ENCODE measurements around the gene ADCY5.

ADCY5 gene

GRCh38 chr3:123424999-123425712 is 23.7 kb downstream of the ADCY5 start:
- no peak for DNase-seq

GRCh38 chr3:123424321-123424998 is 24.4 kb downstream of the ADCY5 start:
- no peak for DNase-seq

GRCh38 chr3:123423806-123424205 is 25.1 kb downstream of the ADCY5 start:
- no peak for DNase-seq

DNA sequence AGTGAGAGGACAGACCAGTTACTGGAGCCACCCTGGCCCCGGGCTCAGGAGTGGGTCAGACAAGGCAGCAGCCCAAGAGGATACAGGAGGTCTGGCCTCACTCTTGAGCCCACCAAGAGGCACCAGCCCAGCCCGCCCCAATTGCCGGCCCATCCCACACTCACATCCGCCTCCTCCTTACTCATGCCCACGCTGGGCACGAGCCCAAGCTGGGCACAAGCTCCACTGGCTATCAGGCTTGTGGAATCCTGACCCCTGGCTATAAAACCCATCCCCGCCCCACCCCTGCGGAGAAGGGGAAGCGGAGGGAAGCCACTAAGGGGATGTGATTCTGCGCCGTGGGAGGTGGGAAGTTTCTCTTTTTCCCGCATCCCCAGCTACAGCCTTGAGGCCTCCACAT is 25.9 kb downstream of the ADCY5 start:
- no peak for DNase-seq

- no peak for DNase-seq
Observed at GRCh38 chr3:123422457-123422856, 26.4 kb downstream of the ADCY5 start.

DNA sequence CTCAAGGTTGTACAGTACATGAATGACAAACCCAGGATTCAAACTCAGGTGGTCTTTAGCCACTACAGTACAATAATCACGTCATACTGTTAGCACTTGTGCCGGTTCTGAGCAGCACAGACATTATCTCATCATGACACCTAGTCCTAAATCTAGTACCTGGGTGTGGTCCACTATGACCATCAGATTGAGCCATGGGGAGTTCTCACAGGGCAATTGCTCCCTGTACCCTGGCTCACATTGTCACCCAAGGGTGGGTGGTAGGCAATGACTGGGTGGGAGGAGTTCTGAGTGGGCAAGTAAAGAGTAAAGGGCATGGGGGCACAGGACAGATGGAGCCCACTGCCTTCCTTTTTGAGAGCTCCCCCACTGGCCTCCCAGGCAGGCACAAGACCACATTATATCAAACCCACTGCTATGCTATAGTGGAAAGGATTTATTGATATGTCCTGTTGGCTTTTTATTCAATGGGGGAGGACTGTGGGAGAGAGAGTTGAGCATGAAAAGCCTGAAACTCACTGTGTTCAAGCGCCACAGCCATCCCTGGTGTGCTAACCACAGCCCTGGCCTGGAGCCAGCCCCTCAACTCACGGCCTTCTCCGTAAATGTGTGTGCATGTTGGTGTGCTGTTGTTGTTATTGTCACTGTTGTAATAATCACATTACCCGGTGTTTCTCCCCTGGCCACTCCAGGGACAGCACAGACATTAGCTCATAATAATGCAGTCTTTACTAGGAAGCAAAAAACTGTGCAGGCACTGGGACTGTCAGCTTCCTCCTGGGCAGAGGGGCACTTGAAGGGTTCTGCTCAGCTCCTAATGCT is 27.3 kb downstream of the ADCY5 start:
- DNase-seq, result no peak

GRCh38 chr3:123420416-123420968 is 28.4 kb downstream of the ADCY5 start:
- no peak for DNase-seq

- no peak for DNase-seq
Observed at GRCh38 chr3:123419850-123420297, 29.0 kb downstream of the ADCY5 start.

DNA sequence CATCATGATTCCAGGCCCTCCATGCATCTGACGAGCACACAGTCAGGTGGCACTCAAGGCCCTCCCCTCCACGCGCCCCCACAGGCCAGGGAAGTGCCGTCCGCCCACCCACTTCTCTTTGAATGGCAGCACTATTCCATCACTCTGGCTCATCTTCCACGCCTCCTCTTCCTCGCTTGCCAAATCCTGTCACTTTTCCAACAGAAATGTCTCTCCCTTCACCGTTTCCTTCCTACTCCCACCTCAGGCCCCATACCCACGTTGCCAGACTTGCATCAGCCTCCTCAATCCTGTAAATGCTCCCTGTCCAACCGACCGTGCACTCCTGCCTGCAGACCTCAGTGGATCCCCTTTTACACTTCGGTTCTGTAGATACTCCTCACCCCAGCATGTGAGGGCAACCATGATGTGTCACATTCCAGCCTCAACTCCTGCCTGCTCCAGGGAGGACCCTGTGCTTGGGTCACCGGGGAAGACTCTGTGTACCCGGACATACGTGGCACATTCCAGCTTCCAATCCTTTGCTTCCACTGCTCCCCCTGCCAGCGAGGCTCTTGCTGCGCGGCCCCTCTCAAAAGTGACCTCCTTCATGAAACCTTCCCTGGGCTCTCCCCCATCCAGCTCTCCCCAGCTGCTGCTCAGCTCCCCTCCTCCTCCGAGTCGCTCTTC is 29.6 kb downstream of the ADCY5 start:
- no peak for DNase-seq

- DNase-seq, result no peak
Observed at GRCh38 chr3:123416647-123417046, 32.2 kb downstream of the ADCY5 start.

DNA sequence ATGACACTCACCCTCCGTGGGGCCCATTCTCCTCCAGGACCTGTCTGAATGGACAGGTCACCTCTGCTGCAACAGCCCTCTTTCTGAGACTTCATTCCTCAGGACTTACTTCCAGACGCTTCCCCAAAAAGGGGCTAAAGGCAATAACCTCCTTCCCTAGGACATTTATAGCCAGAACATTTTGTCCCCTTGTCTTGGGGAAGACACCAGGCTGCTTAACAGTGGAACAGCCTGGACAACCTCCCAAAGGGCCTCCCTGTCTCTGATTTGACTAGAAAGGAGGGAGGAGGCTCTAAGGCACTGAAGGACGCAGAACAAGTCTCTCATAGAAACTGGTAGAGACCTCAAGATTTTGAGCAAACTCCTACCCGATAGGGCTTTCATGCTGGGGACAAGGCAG is 32.7 kb downstream of the ADCY5 start:
- DNase-seq, result no peak

DNA sequence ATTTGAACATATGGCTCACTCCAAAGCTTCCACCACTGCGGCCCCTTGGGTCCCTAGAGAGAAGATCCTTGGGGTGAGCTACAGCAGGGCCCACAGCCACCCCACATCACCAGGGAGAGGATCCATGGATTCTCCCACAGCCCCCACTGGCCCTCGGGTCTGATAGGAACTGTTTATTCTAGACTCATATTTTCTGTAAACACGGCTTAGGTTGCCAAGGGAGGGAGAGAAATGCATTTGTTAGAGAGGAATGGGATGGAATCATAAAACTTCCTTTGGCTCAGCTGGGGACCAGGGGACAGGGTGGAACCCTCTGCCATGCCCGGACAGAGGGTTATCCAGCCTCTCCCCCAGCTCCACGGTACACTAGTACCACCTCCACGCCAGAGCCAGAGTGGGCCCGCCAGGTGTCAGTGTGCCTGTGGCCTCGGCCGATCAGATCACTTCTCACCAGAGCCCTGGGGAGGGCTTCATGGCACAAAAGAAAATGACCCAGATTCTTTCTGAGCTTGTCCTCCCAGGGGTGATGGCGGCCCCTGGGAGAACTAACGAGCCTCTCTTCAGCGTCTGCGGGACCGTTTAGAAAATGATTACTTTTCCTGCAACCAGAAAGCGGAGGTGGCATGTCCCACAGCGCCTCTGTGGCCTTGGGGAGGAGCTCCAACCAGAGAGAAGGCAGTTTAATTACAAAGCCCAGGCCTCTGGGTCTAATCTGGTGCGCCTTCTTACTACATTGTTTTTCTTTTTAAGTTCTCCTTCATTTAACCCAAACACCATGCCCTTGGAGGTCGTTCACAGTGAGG is 33.7 kb downstream of the ADCY5 start:
- DNase-seq, result no peak

- DNase-seq, result no peak
Observed at GRCh38 chr3:123412811-123413604, 35.9 kb downstream of the ADCY5 start.

GRCh38 chr3:123412076-123412475 is 36.8 kb downstream of the ADCY5 start:
- DNase-seq, result no peak

GRCh38 chr3:123411340-123412040 is 37.4 kb downstream of the ADCY5 start:
- no peak for DNase-seq

DNA sequence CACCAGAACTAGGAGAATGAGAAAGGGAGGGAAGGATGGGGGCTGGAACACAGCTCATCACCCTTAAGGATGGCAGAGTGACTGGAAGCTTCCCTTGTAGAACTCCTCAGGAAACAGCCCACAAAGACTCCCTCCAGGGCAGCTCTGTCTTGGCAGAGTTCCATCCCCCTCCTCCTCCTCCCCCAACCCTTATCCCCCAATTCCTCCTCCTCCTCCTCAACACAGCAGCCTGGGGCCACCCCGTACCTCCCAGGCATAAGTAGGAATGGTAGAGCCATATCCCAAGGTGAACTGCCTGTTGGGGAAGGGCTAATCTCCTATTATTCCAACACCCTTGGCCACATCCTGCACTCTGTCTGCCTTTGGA is 38.8 kb downstream of the ADCY5 start:
- no peak for DNase-seq

DNA sequence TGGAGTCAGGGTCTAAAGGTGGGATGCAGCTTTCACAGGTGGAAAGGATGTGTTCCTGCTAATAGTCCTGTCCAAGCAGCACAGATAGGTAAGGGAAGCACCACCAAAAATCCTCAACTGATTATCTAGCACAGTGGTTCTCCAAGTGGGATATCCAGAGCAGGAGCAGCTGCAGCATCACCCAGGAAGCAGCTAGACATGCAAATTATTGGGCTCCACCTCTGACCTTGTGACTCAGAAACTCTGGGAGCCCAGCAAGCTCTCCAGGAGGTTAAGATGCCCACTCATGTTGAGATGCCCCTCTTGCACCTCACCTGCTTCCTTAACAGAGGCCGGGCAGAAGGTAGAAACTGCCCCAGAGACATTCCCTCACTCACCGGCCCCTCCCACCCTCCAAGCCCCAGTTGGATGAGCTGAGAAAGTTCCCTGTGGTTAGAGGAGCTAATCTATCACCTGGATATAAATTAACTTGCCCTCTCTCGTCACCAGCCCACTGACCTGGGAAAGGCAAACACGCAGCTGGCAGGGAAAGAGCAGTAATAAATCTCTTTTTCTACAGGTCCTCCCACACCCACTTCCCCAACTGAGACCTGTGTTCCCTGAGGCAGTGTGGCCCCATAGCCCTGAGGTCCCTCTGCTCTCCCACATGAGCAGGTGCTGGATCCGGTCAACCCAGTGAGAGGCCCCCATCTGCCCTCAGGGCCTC is 39.3 kb downstream of the ADCY5 start:
- DNase-seq, result no peak

DNA sequence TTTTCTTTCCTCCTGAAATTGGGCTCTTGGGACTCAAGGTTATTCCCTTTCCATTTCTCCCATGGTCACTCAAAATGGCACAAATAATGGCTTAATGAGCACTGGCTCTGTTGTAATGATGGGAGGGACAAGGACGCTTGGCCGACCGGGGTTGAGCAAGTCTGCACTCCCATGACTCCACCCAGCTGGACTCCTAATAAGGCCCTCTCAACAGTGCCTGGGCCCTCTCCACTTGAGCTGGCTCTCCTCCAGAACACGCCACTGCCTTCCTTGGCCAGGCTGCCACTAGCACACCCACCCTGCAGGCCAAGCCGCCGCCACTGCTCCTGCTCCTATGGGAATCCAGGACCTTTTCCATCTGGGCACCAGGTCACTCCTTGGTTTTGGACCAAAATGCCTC is 42.3 kb downstream of the ADCY5 start:
- no peak for DNase-seq

DNA sequence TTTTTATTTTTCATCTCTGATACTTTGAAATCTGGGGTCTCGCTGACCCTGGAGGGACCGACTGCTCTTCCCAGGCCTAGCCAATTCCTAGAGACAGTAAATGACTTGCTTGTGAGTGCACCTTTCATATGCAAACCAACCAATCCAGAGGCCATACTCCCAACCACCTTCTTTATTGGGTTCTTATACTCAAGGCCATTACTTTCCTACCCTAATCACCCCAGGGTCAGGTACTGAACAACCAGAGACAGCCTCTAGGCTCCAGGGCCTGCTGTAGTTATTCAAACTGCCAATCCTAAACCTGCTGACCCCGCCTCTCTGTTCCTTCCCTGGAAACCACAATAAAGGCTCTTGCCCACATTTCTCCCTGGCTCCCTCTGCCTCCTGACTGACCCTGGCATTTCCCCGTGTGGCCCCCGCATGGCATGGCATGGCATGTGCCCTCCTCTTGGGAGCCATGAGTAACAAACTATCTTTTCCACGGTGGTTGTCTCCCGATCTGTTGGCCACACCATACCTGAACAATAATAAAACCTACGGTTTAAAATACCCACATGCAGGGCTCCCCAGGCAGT is 42.9 kb downstream of the ADCY5 start:
- no peak for DNase-seq

GRCh38 chr3:123405021-123405420 is 43.9 kb downstream of the ADCY5 start:
- DNase-seq, result no peak
